Measurements from ENCODE around the gene CBY2.

DNA sequence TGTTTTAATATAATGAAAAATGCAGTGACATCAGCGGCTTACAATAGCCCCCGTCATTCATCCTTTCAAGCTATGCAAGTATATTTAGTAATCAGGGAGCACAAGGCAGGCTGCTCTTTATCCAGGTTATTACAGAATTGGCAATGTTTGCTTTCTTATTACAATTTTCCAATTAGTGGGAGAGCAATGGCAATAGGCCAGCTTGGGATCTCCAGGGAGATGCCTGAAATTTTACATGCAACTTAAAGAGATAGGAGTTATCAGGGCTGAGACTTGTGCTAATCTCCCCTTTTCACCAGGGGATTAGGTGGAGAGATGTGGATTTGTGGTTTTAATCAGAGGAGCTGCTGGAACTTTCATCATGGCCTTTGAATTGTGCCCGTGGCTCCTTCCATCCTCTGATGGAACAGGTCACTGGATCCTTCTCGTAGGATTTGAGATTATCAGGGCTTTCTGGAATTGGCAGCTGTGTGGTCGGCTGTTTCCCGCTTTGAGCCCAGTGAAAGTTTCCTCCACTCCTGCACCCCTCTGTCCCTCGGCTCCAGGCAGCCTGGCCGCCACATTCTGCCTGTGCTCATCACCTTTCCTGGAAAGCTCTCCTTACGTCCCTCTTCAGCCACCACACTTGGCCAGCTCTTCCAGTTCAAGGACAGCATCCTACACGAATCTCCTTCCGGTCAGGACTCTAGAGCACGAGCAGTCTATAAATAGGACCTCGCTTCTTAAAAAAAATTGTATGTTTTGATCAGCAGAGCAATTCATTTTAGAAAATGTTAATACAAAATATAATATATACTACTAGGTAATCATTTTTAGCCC is 47.0 kb downstream of the CBY2 start:
- no peak for TF ChIP-seq POLR2A (IDR thresholded peaks at IDR 0.05)
- TF ChIP-seq, protein P1, sequence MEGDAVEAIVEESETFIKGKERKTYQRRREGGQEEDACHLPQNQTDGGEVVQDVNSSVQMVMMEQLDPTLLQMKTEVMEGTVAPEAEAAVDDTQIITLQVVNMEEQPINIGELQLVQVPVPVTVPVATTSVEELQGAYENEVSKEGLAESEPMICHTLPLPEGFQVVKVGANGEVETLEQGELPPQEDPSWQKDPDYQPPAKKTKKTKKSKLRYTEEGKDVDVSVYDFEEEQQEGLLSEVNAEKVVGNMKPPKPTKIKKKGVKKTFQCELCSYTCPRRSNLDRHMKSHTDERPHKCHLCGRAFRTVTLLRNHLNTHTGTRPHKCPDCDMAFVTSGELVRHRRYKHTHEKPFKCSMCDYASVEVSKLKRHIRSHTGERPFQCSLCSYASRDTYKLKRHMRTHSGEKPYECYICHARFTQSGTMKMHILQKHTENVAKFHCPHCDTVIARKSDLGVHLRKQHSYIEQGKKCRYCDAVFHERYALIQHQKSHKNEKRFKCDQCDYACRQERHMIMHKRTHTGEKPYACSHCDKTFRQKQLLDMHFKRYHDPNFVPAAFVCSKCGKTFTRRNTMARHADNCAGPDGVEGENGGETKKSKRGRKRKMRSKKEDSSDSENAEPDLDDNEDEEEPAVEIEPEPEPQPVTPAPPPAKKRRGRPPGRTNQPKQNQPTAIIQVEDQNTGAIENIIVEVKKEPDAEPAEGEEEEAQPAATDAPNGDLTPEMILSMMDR (IDR thresholded peaks at IDR 0.05) = no peak
